ENCODE results near the gene DSCAML1. TPM values are rescaled to one million over a fixed set of nuclear protein-coding genes. Genes with fewer than 3 reads are reported as not detected.

The DSCAML1 gene
- total RNA-seq, 4 donors from 2014 or later: 0.29 to 29.1 (median 3.4) TPM

GRCh38 chr11:117634756-117635603 lies 162.0 kb downstream of the DSCAML1 start:
- no peaks in the 10 kb centered on the region for H3K4me1 ChIP-seq
- no peaks in the 10 kb centered on the region for H3K36me3 ChIP-seq
- H3K9me3 ChIP-seq: no peaks in the 10 kb centered on the region
- no peak for DNase-seq
- TF ChIP-seq CTCF (IDR thresholded peaks at IDR 0.05) (no peak), POLR2A (IDR thresholded peaks at IDR 0.05) (no peak)
- no peaks in the 10 kb centered on the region for H3K27me3 ChIP-seq
- intact Hi-C loops (cut with DNase I; ENCODE audit: low total_unique reads): no loop called here
- H3K4me3 ChIP-seq: no peak overlapping the region
- no peak overlapping the region for H3K27ac ChIP-seq

GRCh38 chr11:117633976-117634755 lies 162.8 kb downstream of the DSCAML1 start:
- DNase-seq: no peak
- TF ChIP-seq POLR2A (IDR thresholded peaks at IDR 0.05) (no peak), CTCF (IDR thresholded peaks at IDR 0.05) (no peak)
- no peak overlapping the region for H3K4me3 ChIP-seq
- no peaks in the 10 kb centered on the region for H3K27me3 ChIP-seq
- intact Hi-C loops (cut with DNase I; ENCODE audit: low total_unique reads): no loop called here
- H3K27ac ChIP-seq: no peak overlapping the region
- H3K4me1 ChIP-seq: no peaks in the 10 kb centered on the region
- no peaks in the 10 kb centered on the region for H3K36me3 ChIP-seq
- no peaks in the 10 kb centered on the region for H3K9me3 ChIP-seq

- no peak overlapping the region for H3K27ac ChIP-seq
- TF ChIP-seq POLR2A (IDR thresholded peaks at IDR 0.05) (no peak), CTCF (IDR thresholded peaks at IDR 0.05) (no peak)
- DNase-seq: no peak
These were observed 163.7 kb downstream of the DSCAML1 start for GRCh38 chr11:117633186-117633754.

GRCh38 chr11:117632306-117632705 lies 164.7 kb downstream of the DSCAML1 start:
- no peaks in the 10 kb centered on the region for H3K4me1 ChIP-seq
- H3K27ac ChIP-seq: no peak overlapping the region
- no peaks in the 10 kb centered on the region for H3K9me3 ChIP-seq
- TF ChIP-seq POLR2A (IDR thresholded peaks at IDR 0.05) (no peak), CTCF (IDR thresholded peaks at IDR 0.05) (no peak)
- no peak for DNase-seq
- no peak overlapping the region for H3K4me3 ChIP-seq
- no peaks in the 10 kb centered on the region for H3K36me3 ChIP-seq
- intact Hi-C loops (cut with DNase I; ENCODE audit: low total_unique reads): no loop called here
- no peaks in the 10 kb centered on the region for H3K27me3 ChIP-seq

More at GRCh38 chr11:117633186-117633754, 163.7 kb downstream of the DSCAML1 start:
- no peaks in the 10 kb centered on the region for H3K9me3 ChIP-seq
- H3K36me3 ChIP-seq: no peaks in the 10 kb centered on the region
- H3K27me3 ChIP-seq: no peaks in the 10 kb centered on the region
- no peak overlapping the region for H3K4me3 ChIP-seq
- no peaks in the 10 kb centered on the region for H3K4me1 ChIP-seq
- intact Hi-C loops (cut with DNase I; ENCODE audit: low total_unique reads): no loop called here

All from uterus (tissue), 4 donors.